Mesothelial cell of epicardium (in vitro differentiated cells): ENCODE results near the gene LAMB1. TPM values are rescaled to one million over a fixed set of nuclear protein-coding genes. Genes with fewer than 3 reads are reported as not detected.

Source experiments
- DNase-seq, 2 experiments: peaks; one replicate each; pipeline ENCODE4 v3.0.0; 2021; ENCODE audit warnings: low spot score in 2 of 2; ENCODE audit not compliant: unreplicated experiment in 2 of 2
- H3K27ac Mint-ChIP-seq: 2 replicates; pipeline ENCODE4 v1.8.0; 2021; ENCODE audit warnings: mixed read lengths
- H3K27me3 Mint-ChIP-seq: 2 replicates; pipeline ENCODE4 v1.8.0; 2021; ENCODE audit warnings: low read depth, mixed read lengths
- H3K36me3 Mint-ChIP-seq: 2 replicates; pipeline ENCODE4 v1.8.0; 2021; ENCODE audit warnings: mixed read lengths
- H3K4me1 Mint-ChIP-seq: 2 replicates; pipeline ENCODE4 v1.8.0; 2021; ENCODE audit warnings: mixed read lengths
- H3K4me3 Mint-ChIP-seq: 2 replicates; pipeline ENCODE4 v1.8.0; 2021; ENCODE audit warnings: mild to moderate bottlenecking, moderate library complexity, mixed read lengths
- H3K9me3 Mint-ChIP-seq: 2 replicates; pipeline ENCODE4 v1.8.0; 2021; ENCODE audit warnings: mixed read lengths
- CTCF ChIP-seq: fragments of 200-600 bp; sonication (generic); IDR thresholded peaks from one replicate; pipeline ENCODE4 v1.5.0; 2021; ENCODE audit warnings: antibody characterized with exemption; ENCODE audit not compliant: unreplicated experiment
- total RNA-seq: library from RNA; stranded (reverse); gene quantifications from 3 replicates; pipeline ENCODE4 v1.2.1, GENCODE V29; 2021

LAMB1 gene
- total RNA-seq, 1 donor from 2014 or later, result 593 TPM

GRCh38 chr7:108012499-108013430, 9.8 kb upstream of the LAMB1 start:
- TF ChIP-seq CTCF, result no peak

GRCh38 chr7:108010377-108010776, 7.4 kb upstream of the LAMB1 start:
- no peaks in the 10 kb centered on the region for H3K27me3 Mint-ChIP-seq
- H3K4me1 Mint-ChIP-seq, result peaks cover 44% of the 10 kb centered on the region
- DNase-seq, result no peak
- TF ChIP-seq CTCF, result no peak
- H3K27ac Mint-ChIP-seq, result peak overlapping the region; percentile 70
- H3K36me3 Mint-ChIP-seq, result no peaks in the 10 kb centered on the region
- H3K9me3 Mint-ChIP-seq, result no peaks in the 10 kb centered on the region
- H3K4me3 Mint-ChIP-seq, result no peak overlapping the region

More at GRCh38 chr7:108012499-108013430, 9.8 kb upstream of the LAMB1 start:
- Mint-ChIP-seq H3K9me3 (no peaks in the 10 kb centered on the region), H3K36me3 (no peaks in the 10 kb centered on the region), H3K4me3 (no peak overlapping the region), H3K27me3 (no peaks in the 10 kb centered on the region), H3K27ac (no peak overlapping the region), H3K4me1 (peaks cover 53% of the 10 kb centered on the region)
- no peak for DNase-seq

GRCh38 chr7:108009873-108010272, 6.9 kb upstream of the LAMB1 start:
- TF ChIP-seq CTCF, result no peak
- H3K9me3 Mint-ChIP-seq, result no peaks in the 10 kb centered on the region
- H3K4me1 Mint-ChIP-seq, result peaks cover 43% of the 10 kb centered on the region
- H3K4me3 Mint-ChIP-seq, result no peak overlapping the region
- no peak overlapping the region for H3K27ac Mint-ChIP-seq
- no peak for DNase-seq
- H3K36me3 Mint-ChIP-seq, result no peaks in the 10 kb centered on the region
- no peaks in the 10 kb centered on the region for H3K27me3 Mint-ChIP-seq

GRCh38 chr7:108008827-108009226, 5.9 kb upstream of the LAMB1 start:
- Mint-ChIP-seq H3K4me3 (no peak overlapping the region), H3K27me3 (no peaks in the 10 kb centered on the region), H3K36me3 (no peaks in the 10 kb centered on the region), H3K27ac (no peak overlapping the region), H3K4me1 (peaks cover 45% of the 10 kb centered on the region), H3K9me3 (no peaks in the 10 kb centered on the region)
- DNase-seq, result no peak
- TF ChIP-seq CTCF, result no peak

DNA sequence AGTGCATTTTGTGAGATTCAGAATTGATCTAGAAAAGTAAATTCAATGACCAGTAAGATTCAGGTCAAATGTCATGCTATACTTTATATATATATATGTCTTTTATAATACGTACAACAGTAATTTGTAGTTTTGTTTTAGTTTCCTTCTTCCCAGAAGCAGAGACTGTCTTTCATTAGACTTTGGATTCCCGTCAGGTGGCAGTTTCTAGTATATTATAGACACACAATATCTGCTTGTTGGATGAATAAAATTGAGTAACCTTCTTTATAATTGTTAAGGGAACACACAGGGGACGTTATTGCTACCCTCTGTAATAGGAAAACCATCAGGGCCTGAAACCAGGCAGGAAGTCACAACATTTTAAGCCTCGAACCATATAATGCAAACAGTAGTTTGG, 5.3 kb upstream of the LAMB1 start:
- H3K27ac Mint-ChIP-seq, result no peak overlapping the region
- H3K27me3 Mint-ChIP-seq, result no peaks in the 10 kb centered on the region
- peaks cover 41% of the 10 kb centered on the region for H3K4me1 Mint-ChIP-seq
- no peaks in the 10 kb centered on the region for H3K9me3 Mint-ChIP-seq
- no peak for DNase-seq
- H3K4me3 Mint-ChIP-seq, result no peak overlapping the region
- TF ChIP-seq CTCF, result no peak
- no peaks in the 10 kb centered on the region for H3K36me3 Mint-ChIP-seq
